Neutrophil (primary cell): Measurements from ENCODE around the gene KRTAP10-12.
A peak's percentile ranks its signal among the peaks of the same experiment; 100 is the strongest.

Experiments used
- H3K27ac ChIP-seq: fragments of 200-600 bp; sonication (generic); 2 replicates; pipeline ENCODE4 v1.5.1; 2016; ENCODE audit warnings: mild to moderate bottlenecking, moderate library complexity
- H3K27me3 ChIP-seq: fragments of 200-600 bp; sonication (generic); 2 replicates; pipeline ENCODE4 v1.6.0; 2016; ENCODE audit warnings: mild to moderate bottlenecking
- H3K36me3 ChIP-seq: fragments of 200-600 bp; sonication (generic); 2 replicates; pipeline ENCODE4 v1.5.1; 2017
- H3K4me1 ChIP-seq, 2 experiments: fragments of 200-600 bp in 1 of 2; sonication (generic) in 1 of 2; 1 replicate in 1 of 2; 2 replicates in 1 of 2; pipeline versions ENCODE4 v1.5.1 to v1.6.1; 2013 to 2016; ENCODE audit warnings: low read depth in 1 of 2, low read length in 1 of 2, mild to moderate bottlenecking in 1 of 2, moderate library complexity in 1 of 2; ENCODE audit not compliant: control insufficient read depth in 1 of 2, insufficient read depth in 1 of 2
- H3K4me3 ChIP-seq, 2 experiments: fragments of 200-600 bp in 1 of 2; sonication (generic) in 1 of 2; 1 replicate in 1 of 2; 2 replicates in 1 of 2; pipeline ENCODE4 v1.5.1; 2013 to 2016; ENCODE audit warnings: low read depth in 1 of 2, low read length in 1 of 2, mild to moderate bottlenecking in 1 of 2, moderate library complexity in 1 of 2
- H3K9me3 ChIP-seq: fragments of 200-600 bp; sonication (generic); 2 replicates; pipeline ENCODE4 v1.5.1; 2016
- CTCF ChIP-seq: fragments of 200-600 bp; sonication (generic); IDR thresholded peaks from 2 replicates; pipeline ENCODE4 v1.5.1; 2016; ENCODE audit warnings: antibody characterized with exemption

The KRTAP10-12 gene

DNA sequence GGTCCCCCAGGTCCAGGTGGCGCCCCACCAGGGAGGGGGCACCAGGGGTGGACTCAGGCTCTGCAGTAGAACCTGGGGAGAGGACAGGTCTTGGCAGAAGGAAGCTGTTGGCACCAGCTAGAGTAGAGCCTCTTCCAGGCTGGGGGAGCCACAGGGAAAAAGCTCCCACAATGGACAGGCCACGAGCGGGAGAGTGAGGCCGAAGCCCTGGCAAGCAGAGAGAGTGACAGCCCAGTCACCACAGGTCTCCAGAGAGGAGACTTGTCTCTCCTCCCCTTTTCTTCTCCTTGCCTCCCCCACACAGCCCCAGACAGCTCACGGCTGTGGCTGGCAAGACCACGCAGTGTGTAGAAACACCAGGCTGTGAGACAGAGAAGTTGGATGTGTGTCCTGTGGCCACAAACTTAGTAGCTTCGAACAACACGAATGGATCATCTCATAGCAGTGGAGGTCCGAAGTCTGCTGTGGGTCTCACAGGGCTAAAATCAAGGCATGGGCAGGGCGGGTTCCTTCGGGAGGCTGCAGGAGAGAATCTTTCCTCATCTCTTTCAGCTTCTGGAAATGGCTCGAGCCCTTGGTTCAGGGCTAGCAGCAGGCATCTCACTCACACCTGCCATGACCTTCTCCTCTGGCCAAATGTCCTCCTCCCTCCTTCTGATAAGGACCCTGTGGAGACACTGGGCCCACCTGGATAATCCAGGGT, 45.8 kb upstream of the KRTAP10-12 start:
- no peak for TF ChIP-seq CTCF
- Histone ChIP-seq H3K4me1 (no peaks in the 10 kb centered on the region), H3K27ac (no peak overlapping the region), H3K4me3 (no peak overlapping the region), H3K36me3 (no peaks in the 10 kb centered on the region), H3K27me3 (peaks cover 17% of the 10 kb centered on the region), H3K9me3 (no peaks in the 10 kb centered on the region)

- Histone ChIP-seq H3K36me3 (no peaks in the 10 kb centered on the region), H3K9me3 (peaks cover 3% of the 10 kb centered on the region), H3K27ac (no peak overlapping the region), H3K4me1 (peaks cover 0 to 5% of the 10 kb centered on the region in 2 experiments), H3K4me3 (no peak overlapping the region), H3K27me3 (no peaks in the 10 kb centered on the region)
- no peak for TF ChIP-seq CTCF
Measured at GRCh38 chr21:44653123-44653522, 43.8 kb upstream of the KRTAP10-12 start.

- TF ChIP-seq CTCF = no peak
- Histone ChIP-seq H3K4me3 (no peak overlapping the region), H3K27ac (no peak overlapping the region), H3K36me3 (no peaks in the 10 kb centered on the region), H3K9me3 (peaks cover 3% of the 10 kb centered on the region), H3K27me3 (no peaks in the 10 kb centered on the region), H3K4me1 (peaks cover 8 to 11% of the 10 kb centered on the region in 2 experiments)
Measured at GRCh38 chr21:44653656-44654575, 43.1 kb upstream of the KRTAP10-12 start.

DNA sequence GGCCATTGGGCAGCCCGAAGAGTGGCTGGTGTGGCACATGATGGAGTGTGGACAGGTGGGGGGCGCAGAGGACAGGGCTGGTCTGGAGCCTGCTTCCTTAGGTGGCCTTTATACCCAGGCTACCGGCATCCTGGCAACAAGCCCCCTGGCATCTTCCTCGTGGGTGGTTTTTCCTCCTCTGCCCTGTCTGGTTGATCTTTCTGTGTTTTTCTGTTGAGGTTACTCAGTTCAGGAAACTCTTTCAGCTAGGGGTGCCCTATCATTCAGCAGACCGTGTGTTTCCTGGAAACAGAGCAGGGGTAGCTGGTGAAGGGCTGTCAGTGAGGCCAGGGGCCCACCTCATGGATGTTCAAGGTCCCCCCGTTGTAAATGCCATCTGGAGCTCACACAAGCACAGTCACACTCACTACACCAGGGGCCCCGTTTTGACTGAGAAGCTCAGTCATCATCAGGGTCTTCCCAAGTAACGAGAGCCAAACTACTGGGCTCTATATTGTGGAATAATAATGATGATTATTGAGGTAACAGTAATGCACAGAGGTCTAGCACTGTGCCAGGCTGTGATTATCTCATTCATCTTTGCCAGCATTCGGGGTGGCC, 42.3 kb upstream of the KRTAP10-12 start, which contains the start of gene KRTAP12-4:
Gene KRTAP12-4, minus strand, starts transcription at position 84 of the 600 bp plus-strand sequence. Its CDS starts 45 bp downstream, at position 39.
- H3K4me3 ChIP-seq = no peak within 1 kb of the TSS
- no peak within 1 kb of the TSS for H3K27ac ChIP-seq
- H3K4me1 ChIP-seq = peaks cover 10 to 11% of the 10 kb centered on the region in 2 experiments
- TF ChIP-seq CTCF = no peak
- H3K36me3 ChIP-seq = no peaks in the 10 kb centered on the region
- no peaks in the 10 kb centered on the region for H3K27me3 ChIP-seq
- peaks cover 3% of the 10 kb centered on the region for H3K9me3 ChIP-seq

DNA sequence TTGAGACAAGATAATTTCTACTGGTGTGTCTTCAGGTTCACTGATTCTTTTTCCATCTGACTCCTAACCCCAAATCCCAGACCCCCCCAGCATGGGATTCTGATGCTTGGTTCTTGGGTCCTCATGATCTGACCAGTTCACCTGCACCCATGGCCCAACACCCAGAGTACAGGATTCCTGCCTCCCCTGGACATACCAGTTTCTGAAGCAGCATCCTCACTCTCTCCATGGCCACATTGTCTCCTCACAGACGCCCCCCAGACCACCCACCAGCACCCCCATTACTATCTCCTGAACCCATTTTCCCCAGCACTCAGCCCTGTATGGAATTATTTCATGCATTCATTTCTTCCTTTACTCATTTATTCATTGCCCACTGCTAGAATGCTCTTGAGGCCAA, 40.1 kb upstream of the KRTAP10-12 start:
- peak overlapping the region; percentile 69 for H3K27ac ChIP-seq
- no peak for TF ChIP-seq CTCF

More for the DNA sequence above, 40.1 kb upstream of the KRTAP10-12 start:
- Histone ChIP-seq H3K27me3 (no peaks in the 10 kb centered on the region), H3K4me1 (peaks cover 10 to 11% of the 10 kb centered on the region in 2 experiments), H3K36me3 (no peaks in the 10 kb centered on the region), H3K9me3 (peaks cover 3% of the 10 kb centered on the region), H3K4me3 (no peak overlapping the region)
